Subcutaneous adipose tissue (tissue), 4 donors: ENCODE data around the gene HCRT. TPM values are rescaled to one million over a fixed set of nuclear protein-coding genes. Genes with fewer than 3 reads are reported as not detected.

Source experiments
- total RNA-seq, 4 donors: library from RNA; depleted of rRNA; stranded (reverse); fragments of >200 nt; gene quantifications; one replicate each; pipeline ENCODE4 v1.1.0, GENCODE V29; 2016
- TF ChIP-seq, protein P1 (sequence below): fragments of 450-650 bp; IDR thresholded peaks from one replicate; pipeline ENCODE4 v1.5.1; 2016; ENCODE audit warnings: low read depth, mild to moderate bottlenecking, control low read depth, antibody characterized with exemption, moderate library complexity

The HCRT gene
- total RNA-seq, 4 donors from 2014 or later: not detected

DNA sequence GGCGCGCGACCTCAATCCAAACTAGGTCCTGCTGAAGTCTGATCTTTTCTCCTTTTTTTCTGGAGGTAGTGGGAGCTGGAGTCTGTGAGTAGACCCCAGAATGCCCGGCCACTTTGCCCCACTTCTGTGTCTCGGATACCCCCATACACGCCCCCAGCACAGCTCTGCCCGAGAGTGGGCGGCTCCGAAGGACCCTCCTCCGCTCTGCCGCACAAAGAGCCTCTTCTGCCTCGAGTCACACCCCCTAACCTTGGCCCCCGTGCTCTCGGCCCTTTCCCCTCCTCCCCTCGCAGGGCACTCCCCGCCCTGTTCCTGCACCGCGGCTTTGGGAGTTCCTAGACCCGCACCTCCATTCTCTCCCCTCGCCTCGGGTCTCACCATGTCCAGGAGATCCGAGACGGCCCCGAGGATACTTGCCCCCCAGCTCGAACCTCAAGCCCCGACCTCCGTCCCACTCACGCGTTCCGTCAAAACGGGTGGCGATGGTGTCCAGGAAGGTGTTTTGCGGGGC is 4.8 kb downstream of the HCRT start:
- TF ChIP-seq, protein P1, sequence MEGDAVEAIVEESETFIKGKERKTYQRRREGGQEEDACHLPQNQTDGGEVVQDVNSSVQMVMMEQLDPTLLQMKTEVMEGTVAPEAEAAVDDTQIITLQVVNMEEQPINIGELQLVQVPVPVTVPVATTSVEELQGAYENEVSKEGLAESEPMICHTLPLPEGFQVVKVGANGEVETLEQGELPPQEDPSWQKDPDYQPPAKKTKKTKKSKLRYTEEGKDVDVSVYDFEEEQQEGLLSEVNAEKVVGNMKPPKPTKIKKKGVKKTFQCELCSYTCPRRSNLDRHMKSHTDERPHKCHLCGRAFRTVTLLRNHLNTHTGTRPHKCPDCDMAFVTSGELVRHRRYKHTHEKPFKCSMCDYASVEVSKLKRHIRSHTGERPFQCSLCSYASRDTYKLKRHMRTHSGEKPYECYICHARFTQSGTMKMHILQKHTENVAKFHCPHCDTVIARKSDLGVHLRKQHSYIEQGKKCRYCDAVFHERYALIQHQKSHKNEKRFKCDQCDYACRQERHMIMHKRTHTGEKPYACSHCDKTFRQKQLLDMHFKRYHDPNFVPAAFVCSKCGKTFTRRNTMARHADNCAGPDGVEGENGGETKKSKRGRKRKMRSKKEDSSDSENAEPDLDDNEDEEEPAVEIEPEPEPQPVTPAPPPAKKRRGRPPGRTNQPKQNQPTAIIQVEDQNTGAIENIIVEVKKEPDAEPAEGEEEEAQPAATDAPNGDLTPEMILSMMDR: no peak

DNA sequence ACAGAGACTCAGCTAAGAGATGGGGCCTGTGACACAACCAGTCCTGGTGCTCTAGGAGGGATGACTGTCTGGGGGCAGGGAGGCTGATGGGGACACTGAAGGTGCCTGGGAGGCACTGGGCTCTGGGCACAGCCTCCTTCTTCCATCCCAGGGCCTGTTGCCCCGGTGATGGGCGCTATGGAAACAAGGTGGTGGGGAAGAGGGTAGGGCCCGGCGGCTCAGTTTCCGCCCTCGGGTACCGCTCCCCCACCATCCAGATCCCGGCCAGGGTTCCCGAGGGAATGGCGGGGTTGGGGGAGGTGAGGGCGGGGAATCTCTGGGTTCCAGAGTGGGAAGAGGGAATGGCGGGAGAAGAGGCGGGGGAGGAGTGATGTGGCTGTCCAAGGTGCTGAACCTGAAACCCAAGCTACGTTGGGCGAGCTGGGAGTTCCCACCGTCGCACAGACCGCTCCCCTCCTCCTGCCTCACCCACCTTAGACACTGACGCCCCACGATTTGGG is 5.3 kb downstream of the HCRT start:
- TF ChIP-seq, protein P1: no peak

DNA sequence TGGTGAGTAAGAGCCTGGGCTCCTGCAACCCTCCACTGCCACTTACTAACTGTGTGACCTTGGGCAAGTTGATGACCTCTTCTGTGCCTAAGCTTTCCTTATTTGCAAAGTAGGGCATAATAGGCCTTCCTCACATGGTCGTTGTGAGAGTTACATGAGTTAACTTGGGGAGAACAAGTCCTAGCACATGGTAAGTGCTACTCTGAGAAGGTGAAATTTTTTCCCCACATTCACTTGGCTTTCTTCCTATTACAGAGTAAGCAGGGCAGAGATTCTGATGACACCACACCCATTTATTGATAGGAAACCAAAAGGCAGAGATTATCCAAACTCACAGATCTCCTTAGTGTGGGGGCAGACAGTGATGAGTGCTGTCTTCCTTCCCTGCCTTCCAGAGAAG is 5.9 kb downstream of the HCRT start:
- TF ChIP-seq, protein P1: no peak

DNA sequence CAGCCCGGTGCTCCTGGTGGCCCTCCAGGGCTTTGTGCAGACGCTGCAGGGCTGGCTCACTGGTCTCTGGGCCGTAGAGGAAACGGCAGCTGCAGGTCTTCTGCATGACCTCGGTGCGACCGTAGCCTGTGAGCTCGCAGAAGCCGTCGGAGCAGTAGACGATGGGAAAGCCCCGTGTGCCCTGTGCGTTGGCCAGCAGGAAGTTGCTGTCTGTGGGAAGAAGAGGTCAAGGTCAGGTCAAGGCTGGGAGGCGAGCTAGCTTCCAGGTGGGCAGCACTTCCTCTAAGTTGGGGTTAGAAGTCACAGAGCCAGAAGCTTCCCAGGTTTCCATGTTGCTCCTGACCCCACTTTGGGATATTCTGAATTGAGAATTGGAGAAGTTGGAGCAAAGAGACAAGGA is 6.4 kb downstream of the HCRT start:
- TF ChIP-seq, protein P1: no peak

DNA sequence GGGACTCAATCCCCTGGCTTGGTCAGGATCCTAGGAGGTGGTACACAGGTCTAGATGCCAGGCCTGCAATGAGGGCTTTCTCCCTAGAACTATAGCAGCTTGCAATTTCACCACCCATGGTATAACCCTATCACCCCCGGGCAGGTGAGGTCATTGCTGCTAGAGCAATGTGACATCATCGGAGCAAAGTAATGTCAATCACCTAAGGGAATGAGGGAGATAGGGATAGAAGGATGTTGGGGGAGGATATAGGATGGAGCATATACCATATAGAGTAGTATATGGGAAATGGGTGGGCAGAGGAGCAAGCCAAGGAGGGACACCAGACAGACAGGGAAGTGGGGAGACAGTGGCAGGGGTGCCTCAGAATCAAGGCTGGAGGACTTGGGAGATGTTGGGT is 7.6 kb downstream of the HCRT start:
- TF ChIP-seq, protein P1: no peak

DNA sequence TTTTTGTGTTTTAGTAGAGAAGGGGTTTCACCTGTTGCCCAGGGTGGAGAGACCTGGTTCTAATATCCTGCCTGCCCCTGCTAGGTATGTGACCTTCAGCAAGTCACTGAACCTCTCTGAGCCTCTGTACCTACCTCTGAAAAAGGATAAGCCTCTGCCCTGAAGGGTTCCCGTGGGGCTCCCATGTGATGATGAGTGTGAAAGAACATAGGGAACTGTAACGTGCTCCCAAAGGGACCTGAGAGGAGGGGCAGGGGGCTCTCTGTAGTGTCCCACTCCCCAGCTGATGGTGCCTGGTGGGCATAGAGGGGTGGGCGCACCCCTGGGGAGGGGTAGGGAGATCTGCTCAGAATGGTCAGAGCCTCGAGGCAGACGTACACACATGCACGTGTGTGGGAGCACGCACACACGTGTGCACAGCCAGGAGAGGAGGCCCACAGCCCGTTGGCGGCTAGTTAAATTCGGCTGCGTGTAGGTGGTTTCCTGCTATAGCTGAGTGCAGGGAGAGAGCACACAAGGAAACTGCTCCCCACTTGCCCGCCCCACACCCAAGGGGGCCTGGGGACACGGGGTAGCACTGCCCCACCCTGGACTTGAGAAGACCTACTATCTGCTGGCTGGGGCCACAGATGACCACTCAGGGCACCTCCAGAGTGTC is 11.0 kb downstream of the HCRT start:
- TF ChIP-seq, protein P1: no peak

DNA sequence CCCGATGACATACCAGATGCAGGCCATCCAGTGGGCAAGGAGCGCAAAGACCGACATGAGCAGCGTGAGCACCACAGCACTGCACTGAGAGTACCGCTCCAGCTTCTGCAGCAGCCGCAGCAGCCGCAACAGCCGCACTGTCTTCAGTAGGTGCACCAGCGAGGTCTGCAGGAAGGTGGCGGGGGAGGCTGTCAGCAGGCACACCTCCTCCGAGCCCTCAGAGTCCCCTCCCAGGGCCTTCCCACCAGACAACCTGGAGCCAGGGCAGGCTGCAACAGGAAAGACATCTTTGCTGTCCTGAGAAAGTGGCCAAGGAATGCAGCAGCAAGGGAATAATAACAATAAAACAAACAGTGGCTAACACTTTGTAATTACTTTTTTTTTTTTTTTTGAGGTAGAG is 13.4 kb downstream of the HCRT start:
- TF ChIP-seq, protein P1: no peak
